GM12891 (cell line): ENCODE results near the gene MRTFB.

Experiments
- POLR2A ChIP-seq: IDR thresholded peaks from 2 replicates; pipeline ENCODE4 v1.6.1; 2011; ENCODE audit warnings: low read depth, low read length, control low read depth
- POLR2AphosphoS5 ChIP-seq: IDR thresholded peaks from 2 replicates; pipeline ENCODE4 v1.6.1; 2011; ENCODE audit warnings: low read depth, low read length, control low read depth
- POU2F2 ChIP-seq: IDR thresholded peaks from 2 replicates; pipeline ENCODE4 v1.6.1; 2011; ENCODE audit warnings: low read depth, mild to moderate bottlenecking, control low read depth, low read length, moderate library complexity
- SPI1 ChIP-seq: IDR thresholded peaks from 2 replicates; pipeline ENCODE4 v1.6.1; 2011; ENCODE audit warnings: low read depth, low read length, control low read depth
- TAF1 ChIP-seq: IDR thresholded peaks from 2 replicates; pipeline ENCODE4 v1.6.1; 2011; ENCODE audit warnings: low read depth, low read length, control low read depth

DNA sequence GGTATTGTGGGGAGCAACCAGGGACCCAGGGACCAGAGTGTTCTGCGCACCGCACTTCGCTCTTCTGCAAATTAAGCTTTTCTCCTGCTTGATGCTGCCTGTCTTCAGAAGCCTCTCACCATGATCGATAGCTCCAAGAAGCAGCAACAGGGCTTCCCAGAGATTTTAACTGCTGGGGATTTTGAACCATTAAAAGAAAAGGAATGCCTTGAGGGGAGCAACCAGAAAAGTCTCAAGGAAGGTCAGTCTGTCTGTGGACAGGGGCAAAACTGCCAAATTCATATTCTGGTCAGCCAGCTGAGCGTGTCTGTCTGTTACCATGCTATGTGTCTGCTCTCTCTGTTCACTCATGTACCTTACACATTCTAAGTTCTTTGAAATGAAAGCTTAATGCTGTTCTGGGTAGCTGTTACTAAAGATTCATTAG, 115.7 kb downstream of the MRTFB start:
- TF ChIP-seq POLR2A (no peak), TAF1 (no peak), POLR2AphosphoS5 (no peak), SPI1 (no peak), POU2F2 (no peak)
